Stimulated activated CD8-positive, alpha-beta memory T cell treated with anti-CD3 and anti-CD28 coated beads, Interleukin-15, amount 100 ng/mL, for 48 hours (primary cell): ENCODE results near the gene MCM9.

Experiments
- DNase-seq, 2 donors: peaks; one replicate each; pipeline ENCODE4 v3.0.0-alpha.2; 2020; ENCODE audit warnings: low read depth in 2 of 2

MCM9 gene

DNA sequence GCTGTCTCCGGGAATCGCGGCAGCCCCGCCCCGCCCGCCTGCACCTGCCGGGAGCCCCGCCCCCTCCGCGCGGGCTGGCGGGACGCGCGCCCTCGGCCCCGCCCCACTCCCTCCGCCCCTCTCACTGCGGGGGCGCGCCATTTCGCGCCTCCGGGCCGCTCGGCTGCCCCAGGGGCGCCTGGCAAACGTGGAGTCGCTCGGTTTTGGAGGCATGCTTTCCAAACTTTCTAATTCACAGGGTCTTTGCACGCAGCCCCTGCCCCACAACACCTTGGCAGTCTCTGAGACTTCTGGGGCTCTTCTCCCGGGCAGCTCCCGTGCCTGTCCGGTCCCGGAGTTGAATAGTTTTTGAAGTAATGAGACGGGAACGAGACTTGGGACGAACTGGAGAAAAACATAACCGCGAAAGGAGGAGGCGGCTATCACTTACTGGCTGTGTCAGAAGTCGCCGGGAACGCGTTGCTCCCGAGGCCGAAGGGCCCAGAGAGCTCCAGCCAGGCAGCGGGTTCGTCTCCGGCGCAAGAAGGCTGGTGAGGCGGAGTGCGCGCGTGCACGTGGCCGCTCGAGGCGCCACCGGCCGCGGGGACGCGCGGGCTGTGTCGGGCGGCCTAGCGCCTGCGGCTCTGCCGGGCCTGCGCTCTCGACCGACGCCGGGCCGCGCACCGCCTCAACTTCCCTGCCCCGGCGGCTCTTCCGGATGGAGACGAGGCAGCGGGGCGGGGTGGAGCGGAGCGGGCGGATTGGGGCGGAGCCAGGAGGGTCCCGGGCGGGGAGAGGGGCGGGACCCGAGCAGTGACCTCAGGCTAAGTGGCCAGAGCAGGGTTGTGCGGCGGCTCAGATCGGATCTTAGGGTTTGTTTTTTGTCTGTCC is at the start of gene MCM9:
MCM9 (minus strand) TSS at position 699 of the 870 bp plus-strand sequence. CDS start 3,436 bp downstream, outside the sequence.
- peak; percentile 84 to 86 for DNase-seq

DNA sequence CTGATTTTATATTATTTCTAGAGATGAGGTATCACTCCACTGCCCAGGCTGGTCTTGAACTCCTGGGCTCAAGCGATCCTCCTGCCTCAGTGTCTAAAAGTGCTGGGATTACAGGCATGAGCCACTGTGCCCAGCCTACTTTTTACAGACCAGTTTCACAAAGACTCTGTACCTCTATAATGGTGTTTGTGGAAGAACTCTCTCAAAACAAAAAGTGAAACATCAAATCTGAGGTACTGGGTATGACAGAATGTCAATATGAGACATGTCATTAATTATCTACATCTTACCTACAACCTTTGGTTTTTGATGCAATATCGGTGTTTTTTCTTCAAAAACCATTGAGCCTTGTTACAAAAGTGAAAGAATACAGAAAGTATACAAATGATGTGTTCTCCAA is 49.4 kb upstream of the MCM9 start:
- DNase-seq = no peak

DNA sequence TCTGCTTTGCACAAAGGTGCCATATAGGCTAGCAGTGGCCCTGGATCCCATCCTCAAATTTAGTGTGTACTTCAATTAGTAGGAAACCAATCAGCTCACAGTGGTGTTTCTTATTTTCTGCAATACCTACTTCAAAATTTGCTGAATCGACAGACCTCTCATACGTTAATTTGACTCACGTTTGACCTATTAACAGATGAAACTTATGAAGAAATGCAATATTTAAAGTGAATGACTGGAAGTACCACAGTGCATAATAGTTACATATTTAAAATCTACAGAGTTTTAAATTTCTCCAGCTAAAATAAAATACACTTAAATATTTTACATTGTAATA is 47.6 kb upstream of the MCM9 start:
- no peak for DNase-seq

DNA sequence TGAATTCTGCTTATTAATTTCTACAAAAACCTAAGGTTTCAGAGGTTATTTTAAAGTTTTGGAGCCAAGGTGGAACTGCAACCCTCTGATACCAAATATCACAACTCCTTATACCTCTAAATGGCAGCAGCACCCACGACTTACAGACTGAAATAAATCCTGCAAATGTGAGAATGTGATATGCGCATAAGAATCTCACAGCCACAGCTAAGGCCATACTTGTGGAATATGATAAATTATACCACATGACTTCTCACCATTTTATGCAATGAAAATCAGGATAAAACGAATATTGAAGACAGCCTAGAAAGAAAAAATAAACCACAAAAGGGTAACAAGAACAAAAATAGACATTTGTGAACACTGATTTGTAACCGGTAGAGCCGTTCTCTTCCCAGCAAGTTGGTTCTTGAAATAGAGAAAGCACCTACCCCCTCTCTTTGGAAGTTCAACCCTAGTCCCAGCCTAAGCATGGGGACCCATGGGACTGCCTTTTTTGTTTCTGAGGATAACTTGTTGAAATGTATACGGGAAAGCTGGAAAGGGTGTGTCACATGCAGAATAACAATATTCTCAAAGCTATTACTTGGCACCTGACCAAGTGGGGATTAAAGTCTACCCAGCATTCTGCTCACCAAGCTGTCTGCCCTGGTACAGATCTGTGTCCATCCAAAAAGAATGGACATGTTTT is 47.1 kb upstream of the MCM9 start:
- no peak for DNase-seq

DNA sequence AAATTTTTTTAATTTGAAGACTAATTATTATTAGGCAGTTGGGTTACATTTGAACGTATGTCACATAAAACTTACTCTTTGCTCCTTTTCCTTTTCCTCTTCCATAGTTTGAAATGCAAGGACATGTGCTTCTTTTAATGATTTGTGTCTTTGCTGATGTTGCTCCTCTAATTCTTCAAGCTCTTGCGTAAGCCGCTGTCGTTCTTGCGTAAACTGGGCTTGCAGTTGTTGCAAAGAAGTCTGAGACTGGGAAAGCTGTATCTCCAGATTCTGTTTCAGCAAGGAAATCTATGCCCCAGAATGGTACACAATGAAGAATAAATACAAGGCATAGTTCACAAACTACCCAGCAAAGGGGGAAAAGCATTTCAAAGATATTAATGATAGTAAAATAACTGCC is 45.1 kb upstream of the MCM9 start:
- DNase-seq = no peak

DNA sequence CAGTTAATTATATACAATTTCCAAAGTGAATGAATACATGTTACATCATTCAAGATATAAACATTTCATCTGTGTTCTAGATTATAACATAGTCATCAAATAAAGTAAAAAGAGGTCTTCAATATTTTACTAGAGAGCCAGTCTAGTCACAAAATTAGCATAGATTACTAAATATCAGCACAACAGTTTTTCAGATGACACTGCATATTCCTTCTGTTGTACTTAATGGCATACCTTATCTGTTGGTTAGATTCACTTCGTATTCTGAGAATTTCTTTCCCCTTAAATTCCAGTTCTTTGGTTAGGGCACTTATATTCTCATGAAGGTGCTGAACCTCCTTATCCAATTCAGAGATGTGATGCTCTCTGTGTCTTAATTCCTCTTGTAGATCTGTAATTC is 39.8 kb upstream of the MCM9 start:
- no peak for DNase-seq

DNA sequence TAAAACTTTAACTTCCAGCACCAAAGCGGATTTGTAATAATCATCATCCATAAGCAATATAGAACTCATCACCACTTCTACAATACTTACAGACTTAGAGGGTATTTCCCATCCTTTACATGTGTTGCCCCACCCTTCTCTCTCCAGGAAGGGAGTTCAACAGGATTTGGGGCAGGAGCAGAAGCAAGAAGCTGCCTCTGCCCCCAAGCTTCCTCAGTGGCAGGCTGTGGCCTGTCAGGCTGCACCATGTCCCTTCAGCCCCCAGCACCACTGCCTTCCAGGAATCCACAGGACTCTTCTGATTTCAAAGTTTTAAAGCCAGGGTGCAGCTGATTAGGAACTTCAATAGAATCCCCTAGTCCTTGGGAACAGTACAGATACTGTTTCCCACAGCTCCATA is 36.7 kb upstream of the MCM9 start:
- DNase-seq = no peak

DNA sequence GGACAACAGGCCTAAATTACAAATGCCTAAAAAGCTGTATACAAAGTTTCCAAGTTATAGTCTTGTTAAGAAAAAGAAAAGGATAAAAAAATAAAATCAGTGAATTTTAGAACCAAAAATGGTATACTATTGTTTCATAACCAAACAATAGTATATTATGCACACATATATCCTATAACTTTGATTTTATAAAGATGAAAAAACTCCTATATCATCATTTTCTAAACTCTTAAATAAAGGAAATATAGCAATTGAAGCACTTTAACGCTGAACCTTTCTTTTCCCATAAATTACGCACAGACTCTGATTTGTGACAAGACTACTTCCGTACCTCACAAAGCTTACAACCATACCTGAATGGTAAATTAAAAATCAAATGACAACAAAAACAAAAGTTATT is 35.9 kb upstream of the MCM9 start:
- DNase-seq = no peak

DNA sequence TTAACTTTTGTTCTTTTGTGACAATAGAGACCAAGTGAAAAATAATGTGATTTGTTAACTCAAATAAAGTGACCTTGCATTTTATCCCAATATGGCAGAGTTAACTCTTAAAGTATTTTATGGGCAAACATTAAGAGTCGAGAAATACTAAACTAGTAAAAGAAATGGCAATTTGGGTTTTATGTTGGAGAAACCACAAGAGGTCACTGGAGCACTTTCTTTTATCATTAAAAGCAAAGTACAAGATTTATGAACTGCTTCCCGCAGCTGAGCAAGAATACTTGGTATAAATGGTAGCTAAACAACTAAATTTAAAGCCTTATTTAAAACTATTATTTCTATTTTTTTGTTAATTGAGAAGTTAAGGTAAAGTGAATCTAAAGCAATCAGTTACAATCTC is 33.5 kb upstream of the MCM9 start:
- DNase-seq = no peak

DNA sequence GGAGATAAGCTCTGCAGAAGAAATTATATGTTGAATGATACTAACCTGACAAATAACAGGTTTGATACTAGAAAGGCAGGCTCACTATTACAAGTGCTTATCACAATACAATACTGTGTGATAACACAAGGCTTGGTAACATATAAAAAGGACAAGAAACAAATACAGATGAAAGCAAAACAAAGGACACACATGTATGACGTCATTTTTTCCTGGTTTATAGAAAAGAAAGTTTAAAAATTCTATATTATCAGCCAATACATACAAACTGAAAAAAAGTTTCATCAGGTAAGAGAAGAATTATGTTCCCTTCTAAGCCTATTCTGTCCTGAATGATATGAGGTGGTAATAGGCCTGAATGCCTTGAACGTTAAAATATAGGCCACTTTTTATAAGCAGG is 32.3 kb upstream of the MCM9 start:
- no peak for DNase-seq

DNA sequence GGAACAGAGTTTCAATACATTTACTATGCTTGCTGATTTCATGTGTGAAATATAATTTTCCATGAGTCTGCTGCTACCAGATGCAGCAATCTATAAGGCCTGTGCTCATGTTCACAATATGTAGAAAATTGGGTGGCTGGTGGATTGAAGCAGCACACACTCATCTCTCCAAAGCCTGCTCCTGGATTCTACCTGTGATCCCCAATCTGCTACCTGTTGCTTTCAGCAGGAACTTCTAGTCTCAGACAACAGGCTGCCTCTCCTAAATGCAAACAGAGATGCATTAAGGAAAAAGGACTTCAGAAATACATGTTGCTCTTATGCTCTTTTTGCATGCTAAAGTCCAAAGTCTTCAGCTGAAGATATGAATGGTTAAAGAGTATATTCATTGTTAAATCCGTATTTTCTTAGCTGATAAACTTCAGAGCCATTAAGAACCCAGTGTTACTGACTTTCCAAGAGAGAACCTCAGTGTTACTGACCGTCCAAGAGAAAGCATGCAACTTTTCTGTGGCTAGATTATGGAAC is 30.9 kb upstream of the MCM9 start:
- no peak for DNase-seq

DNA sequence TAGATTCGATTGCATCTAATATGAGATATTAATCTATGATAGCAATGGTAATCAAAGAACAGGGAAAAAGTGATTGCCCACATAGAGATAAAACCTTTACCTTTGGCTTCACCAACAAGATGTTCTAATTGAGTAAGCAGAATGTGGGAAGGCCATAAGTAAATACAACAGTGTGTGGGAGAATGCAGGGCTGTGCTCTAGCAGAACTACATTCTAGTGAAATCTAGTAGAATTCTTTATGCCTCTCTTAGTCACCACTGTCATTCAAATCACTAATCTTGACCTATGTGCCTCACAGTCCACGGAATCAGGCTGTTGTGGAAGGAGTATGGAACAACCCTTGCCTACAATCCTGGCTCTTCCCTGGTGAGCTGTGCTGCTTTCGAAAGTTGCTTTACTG is 30.4 kb upstream of the MCM9 start:
- DNase-seq = no peak

DNA sequence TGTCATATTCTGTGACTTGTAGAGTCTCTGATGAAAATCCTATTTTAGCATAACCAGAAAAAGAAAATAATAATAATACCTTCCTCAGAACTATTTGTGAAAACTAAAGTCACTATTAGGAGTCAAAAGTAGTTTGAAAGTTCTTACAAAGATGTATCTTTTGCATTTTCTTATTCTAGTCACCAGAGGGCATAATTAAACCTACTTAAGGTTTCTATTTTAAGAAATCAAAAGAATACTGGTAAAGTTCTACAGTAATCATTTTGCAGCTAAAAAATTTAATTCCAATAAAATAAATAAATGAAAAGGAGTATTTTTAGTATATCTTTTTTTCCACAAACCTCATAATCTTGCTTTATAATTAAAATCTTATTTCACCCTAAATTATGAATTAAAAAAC is 28.0 kb upstream of the MCM9 start:
- DNase-seq = no peak

DNA sequence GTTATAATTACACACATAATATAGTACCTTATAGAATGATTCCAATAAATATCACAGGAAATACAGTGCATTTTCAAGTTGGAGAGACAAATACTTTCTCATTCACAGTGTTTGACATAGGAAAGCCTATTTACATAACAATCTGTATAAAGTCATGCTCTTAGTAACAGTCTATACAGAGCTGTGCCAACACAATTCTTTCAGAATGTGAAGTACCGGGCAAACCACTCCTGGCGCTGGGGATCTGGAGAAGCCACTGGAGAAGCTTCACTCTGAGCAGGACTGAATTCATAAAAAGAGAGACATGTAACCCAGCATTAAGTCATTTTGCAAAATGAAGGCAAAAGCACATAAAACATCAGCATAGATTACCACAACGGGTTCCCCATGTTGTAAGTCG is 24.9 kb upstream of the MCM9 start:
- DNase-seq = no peak

DNA sequence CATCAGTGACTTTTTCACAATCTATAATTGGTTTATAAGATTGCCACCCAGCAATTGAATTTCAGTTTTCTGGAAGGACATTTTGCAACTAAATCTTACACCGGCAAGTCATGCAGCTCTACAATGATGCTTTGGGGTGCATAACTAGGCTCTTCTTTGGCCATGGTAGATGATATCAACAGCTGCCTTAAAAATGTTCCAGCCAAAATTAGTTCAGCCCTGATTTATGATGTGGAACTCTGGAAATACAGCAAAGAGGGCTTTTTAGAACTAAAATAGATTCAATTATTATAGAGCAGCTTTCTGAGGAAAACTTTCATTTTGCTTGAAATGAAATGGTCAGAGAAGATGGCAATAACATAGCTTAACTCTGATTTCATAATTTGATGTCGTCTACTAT is 18.4 kb upstream of the MCM9 start:
- DNase-seq = no peak

DNA sequence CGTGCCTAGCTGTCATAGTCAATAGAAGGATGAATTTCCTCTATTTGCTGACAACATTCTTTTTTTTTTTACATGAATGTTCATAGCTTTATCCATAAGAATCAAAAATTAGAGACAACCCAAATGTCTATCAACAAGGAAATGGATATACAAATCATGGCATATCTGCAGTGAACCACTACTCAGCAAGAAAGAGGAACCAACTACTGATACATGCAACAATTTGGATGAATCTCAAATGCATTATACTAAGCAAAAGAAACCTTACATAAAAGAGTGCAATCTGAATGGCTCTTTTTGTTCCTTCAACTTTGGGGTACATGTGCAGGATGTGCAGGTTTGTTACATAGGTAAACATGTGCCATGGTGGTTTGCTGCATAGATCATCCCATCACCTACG is 17.7 kb upstream of the MCM9 start:
- no peak for DNase-seq

DNA sequence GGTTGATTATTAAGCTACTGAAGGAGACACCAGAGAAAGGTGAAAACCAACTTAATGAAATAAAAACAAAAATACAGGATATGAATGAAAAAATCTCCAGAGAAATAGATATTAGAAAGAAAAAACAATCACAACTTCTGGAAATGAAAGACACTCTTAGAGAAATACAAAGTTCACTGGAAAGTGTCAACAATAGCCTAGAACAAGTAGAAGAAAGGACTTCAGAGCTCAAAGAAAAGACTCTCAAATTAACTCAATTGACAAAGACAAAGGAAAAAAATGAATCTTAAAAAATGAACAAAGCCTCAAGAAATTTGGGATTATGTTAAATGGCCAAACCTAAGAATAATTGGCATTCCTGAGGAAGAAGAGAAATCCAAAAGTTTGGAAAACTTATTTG is 10.3 kb upstream of the MCM9 start:
- DNase-seq = no peak

DNA sequence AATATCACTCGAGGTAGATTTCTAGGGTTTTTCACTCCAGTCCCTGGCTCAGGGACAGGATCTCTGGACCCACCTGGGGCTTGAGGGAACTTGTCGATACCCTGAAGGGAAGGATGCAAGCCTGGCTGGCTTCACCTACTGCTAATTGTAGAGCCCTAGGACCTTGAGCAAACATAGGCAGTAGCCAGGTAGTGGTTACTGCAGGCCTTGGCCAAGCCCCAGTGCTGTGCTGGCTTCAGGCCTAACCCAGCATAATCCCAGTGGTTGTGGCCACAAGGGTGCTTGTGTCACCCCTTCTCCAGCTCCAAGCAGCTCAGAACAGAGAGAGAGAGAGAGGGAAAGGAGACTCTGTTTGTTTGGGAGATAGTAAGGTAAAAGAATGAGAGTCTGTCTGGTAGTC is 5.8 kb upstream of the MCM9 start:
- DNase-seq = no peak

DNA sequence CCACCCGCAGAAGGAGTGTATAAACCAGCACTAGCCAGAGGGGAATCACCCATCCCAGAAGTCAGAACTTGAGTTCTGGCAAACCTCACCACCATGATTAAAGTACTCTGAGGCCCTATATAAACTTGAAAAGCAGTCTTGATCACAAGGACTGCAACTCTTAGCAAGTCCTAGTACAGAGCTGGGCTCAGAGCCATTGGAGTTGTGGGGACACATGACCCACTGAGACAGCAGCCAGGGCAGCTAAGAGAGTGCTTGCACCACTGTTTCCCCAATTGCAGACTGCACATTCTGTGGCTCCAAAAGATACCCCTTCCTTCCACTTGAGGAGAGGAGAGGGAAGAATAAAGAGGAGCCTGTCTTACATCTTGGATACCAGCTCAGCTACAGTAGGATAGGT is 4.7 kb upstream of the MCM9 start:
- DNase-seq = no peak

DNA sequence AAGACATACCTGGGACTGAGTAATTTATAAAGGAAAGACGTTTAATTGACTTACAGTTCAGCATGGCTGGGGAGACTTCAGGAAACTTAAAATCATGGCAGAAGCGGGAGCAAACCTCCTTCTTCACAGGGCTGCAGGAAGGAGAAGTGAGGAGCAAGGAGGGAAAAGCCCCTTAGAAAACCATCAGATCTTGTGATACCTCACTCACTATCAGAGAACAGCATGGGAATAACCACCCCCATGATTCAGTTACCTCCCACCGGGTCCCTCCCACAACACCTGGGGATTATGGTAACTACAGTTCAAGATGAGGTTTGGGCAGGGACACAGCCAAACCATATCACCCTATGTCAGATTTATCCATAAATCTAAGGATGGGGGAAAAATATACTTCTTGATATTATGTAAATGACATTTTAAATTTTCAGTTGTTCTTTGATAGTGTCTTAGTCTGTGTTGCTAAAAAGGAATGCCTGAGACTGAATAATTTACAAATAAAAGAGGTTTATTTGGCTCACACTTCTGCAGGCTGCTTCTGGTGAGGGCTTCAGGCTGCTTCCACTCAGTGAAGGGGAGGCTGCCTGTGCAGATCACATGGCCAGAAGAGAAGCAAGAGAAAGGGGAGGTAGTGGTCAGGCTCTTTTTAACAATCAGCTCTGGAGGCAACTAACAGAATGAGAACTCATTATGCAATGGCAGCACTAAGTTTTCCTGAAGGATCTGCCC is 1.2 kb upstream of the MCM9 start:
- DNase-seq = no peak

DNA sequence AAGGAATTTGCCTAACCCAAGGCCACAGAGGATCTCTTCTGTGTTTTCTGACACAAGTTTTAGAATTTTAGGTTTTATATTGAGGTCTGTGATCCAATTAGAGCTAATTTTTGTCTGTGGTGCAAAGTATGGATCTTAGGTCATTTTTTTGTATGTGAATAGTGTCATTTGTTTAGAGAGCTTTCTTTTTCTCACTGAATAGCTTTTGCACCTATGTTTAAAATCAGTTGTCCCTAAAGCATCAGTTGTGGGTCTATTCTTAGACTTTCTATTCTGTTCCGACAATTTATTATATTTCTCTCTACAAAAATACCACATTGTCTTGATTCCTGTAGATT is 341 bp upstream of the MCM9 start:
- no peak for DNase-seq

DNA sequence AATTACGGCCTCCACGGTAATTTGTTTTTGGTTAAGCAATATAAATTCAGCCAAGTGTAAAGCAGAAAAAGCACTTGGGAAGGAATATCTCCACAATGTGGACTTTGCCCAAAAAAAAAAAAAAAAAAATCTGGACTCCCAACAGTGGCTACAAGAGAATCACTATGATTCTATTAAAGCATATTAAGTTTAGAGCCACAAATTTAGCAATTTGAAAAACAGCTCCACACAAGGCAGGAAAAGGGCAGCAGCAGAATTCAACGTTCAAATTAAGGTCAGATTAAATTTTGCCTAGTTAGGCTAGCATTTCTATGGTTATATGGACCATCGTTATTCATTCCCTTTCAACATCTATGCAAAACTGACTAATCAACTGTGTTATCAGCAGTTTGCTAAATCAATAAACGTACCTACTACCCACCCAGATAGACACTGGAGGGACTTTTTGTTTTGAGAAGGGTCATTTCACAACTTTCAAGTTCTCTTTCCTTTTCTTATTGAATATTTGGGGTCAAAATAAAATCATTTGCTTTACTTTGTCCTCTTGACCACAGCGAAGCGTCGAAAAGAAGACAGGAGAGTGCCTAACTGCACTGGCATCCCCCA is 1.0 kb downstream of the MCM9 start:
- no peak for DNase-seq
